GM12892 (cell line): ENCODE measurements around the gene MRGPRD.

Experiments
- DNase-seq: peaks from one replicate; pipeline ENCODE4 v3.0.0; 2011; ENCODE audit not compliant: insufficient read length
- FAIRE-seq: peaks from 2 replicates; lab custom pipeline; 2011; peaks lifted over from hg19 to GRCh38; lab: Jason Lieb, UNC
- POLR2A ChIP-seq: IDR thresholded peaks from 2 replicates; pipeline ENCODE4 v1.6.1; 2011; ENCODE audit warnings: low read depth, low read length, control low read depth
- POLR2AphosphoS5 ChIP-seq: IDR thresholded peaks from 2 replicates; pipeline ENCODE4 v1.6.1; 2011; ENCODE audit warnings: low read depth, low read length, control low read depth
- TAF1 ChIP-seq: IDR thresholded peaks from 2 replicates; pipeline ENCODE4 v1.6.1; 2011; ENCODE audit warnings: low read depth, mild to moderate bottlenecking, control low read depth, low read length, borderline replicate concordance

Gene MRGPRD

GRCh38 chr11:68962527-68963250 is 18.1 kb downstream of the MRGPRD start:
- no peak for DNase-seq
- FAIRE-seq: no peak
- TF ChIP-seq POLR2AphosphoS5 (no peak), POLR2A (no peak), TAF1 (no peak)

DNA sequence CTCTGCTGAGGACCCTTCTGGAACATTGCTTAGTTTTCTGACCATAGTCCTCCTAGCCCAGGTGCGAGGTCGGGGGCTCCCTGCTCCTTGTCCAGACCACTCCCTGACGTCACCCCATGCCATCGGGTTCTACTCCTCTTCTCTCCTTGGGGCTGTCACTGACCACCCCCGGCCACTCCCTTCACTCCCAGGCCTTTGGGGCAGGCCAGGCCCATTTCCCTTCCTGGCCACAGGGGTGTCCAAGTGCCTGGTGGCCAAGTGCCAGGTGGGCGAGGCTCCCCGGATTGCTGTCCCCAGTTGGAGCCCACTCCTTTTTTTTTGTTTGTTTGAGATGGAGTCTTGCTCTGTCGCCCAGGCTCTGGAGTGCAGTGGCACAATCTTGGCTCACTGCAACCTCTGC is 19.5 kb downstream of the MRGPRD start:
- FAIRE-seq (no peak), DNase-seq (no peak)
- no peak for TF ChIP-seq POLR2AphosphoS5
- no peak for TF ChIP-seq POLR2A
- TF ChIP-seq TAF1: no peak

DNA sequence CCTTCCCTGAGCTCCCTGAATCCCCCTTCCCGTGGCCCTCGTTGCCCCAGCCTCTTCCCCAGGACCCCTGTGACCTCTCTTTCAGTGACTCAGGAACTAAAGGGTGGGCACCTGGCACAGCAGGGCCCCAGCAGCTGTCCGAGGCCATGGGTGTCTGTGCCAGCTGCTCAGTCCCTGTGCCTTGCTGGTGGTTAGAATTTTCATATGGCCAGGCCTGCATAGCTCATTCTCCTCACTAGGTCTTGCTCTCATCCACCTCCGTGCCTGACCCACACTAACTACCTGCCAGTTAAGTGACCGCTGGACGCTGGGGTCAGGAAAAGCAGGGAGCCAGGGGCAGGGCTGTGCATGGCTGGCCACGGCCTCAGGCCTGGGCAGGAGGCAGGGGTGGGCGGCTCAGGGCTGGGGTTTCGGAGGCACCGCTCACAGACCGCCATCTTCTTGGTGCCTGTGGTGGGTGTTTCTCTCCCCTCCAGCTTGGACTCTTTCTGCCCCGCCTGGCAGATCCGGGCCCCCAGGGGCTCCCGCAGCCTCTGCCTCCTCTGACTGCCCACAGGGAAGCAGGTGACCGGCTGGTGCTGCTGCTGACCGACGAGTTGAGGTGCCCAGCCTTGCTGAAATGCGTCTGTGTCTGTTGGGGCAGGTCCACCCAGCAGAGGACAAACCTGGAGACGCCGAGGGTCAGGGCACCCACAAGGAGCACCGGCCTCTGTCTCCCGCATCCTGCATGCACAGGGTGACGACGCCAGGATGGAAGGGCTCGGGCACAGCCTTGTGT is 20.3 kb downstream of the MRGPRD start:
- no peak for FAIRE-seq

GRCh38 chr11:68959465-68960293 is 21.1 kb downstream of the MRGPRD start:
- no peak for FAIRE-seq
- no peak for DNase-seq
- TF ChIP-seq POLR2A: no peak
- no peak for TF ChIP-seq TAF1
- no peak for TF ChIP-seq POLR2AphosphoS5

More for the DNA sequence above, 20.3 kb downstream of the MRGPRD start:
- DNase-seq: no peak
- no peak for TF ChIP-seq TAF1
- TF ChIP-seq POLR2A: no peak
- no peak for TF ChIP-seq POLR2AphosphoS5

DNA sequence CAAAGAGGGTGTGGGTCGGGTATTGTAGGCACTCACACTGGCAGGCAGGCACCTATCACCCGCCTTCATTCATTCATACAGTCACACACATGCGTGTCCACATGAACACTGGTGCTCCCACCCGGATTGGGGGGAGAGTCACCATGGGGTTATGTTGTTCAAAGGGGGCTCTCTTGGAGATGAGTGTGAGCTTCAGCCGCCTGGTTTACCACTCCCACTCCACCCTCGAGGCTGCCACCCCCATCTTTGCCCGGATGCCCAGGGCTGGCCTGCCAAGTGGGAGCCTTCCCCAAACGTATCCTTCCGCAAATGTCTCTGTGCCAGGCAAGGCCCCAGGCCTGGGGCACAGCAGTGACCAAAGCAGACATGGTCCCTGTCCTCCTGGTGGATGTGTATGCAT is 22.6 kb downstream of the MRGPRD start:
- FAIRE-seq: no peak

DNA sequence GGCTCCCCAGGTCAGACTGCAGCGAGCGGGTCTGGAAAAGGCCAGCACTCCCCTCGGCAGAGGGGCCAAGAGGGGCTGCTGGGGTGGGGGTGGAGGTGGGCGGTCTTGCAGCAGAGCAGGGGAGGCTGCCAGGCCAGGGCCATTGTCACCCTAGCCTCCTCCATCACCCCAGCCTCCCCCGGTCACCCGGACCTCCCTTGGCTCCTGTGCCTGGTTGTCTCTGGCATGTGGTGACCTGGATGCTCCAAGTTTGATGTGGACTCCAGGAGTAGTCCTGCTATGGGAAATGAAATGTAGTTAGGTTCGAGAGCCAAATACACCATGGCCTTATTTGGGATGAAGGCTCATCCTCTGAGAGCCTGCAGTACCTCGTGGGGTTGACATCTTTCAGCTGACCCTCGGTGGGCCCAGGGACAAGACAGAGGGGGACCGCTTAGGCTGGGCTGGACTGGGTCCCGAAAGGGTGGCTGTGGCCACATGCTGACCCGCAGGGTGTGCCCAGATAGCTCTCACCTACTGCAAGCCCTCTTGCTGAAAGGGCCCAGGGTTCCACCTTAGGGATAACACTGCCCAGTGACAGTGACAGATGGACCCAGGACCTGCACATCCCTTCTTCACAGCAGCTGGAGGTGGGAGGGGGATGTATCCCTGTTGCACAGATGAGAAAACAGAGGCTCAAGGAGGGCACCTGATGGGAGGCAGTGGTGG is 24.1 kb downstream of the MRGPRD start:
- FAIRE-seq (no peak), DNase-seq (no peak)
- TF ChIP-seq POLR2A (no peak), POLR2AphosphoS5 (no peak), TAF1 (no peak)

More for the DNA sequence above, 22.6 kb downstream of the MRGPRD start:
- no peak for TF ChIP-seq TAF1
- no peak for TF ChIP-seq POLR2AphosphoS5
- TF ChIP-seq POLR2A: no peak
- no peak for DNase-seq

GRCh38 chr11:68956142-68956541 is 24.6 kb downstream of the MRGPRD start:
- TF ChIP-seq POLR2A (no peak), POLR2AphosphoS5 (no peak), TAF1 (no peak)
- peak; percentile 56 for DNase-seq
- no peak for FAIRE-seq

GRCh38 chr11:68955607-68955958 is 25.2 kb downstream of the MRGPRD start:
- no peak for DNase-seq
- TF ChIP-seq POLR2A (no peak), POLR2AphosphoS5 (no peak), TAF1 (no peak)
- FAIRE-seq: no peak

GRCh38 chr11:68954836-68955606 is 25.8 kb downstream of the MRGPRD start:
- TF ChIP-seq POLR2AphosphoS5 (no peak), POLR2A (no peak), TAF1 (no peak)
- FAIRE-seq: no peak
- DNase-seq: no peak

DNA sequence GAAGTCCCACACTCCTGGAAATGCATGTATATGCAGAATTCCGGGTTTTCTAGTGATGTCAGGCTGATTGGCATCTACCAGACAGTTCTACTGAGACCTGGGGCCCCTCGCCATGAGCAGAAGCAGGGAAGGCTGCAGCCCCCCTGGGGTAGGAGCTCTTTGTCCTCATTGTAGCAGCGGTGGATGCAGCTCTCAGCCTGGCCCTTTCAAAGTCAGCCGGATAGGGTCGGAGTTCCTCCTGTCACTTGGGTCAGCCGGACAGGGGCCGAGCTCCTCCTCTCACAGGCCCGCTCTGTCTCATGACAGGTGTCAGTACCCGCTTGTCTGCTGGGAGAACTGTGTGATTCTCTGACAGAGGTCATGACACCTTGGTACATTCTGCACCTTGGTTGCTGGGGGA is 30.0 kb downstream of the MRGPRD start:
- no peak for DNase-seq
- TF ChIP-seq TAF1 (no peak), POLR2A (no peak), POLR2AphosphoS5 (no peak)
- no peak for FAIRE-seq
